Measurements from ENCODE around the gene DTX1.

DNA sequence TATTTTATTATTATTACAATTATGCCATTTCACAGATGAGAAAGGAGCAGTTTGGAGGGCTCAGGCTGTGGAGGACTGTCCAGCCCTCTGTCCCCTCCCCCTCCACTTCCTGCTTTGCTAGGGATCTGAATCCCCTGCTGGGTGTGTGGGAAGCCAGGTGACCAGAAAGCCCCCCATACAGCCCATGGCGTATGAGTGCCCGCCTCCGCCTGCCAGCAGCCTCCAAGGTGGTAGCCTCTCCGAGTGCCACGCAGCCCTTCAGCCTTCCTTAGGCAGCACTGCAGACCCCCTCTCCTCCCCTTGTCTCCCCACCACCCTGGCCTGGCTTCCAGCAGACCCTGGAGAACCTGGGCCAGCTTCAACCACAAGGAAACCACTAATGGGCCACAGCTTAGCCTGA lies 12.6 kb downstream of the DTX1 start:
- TF ChIP-seq, protein P1, sequence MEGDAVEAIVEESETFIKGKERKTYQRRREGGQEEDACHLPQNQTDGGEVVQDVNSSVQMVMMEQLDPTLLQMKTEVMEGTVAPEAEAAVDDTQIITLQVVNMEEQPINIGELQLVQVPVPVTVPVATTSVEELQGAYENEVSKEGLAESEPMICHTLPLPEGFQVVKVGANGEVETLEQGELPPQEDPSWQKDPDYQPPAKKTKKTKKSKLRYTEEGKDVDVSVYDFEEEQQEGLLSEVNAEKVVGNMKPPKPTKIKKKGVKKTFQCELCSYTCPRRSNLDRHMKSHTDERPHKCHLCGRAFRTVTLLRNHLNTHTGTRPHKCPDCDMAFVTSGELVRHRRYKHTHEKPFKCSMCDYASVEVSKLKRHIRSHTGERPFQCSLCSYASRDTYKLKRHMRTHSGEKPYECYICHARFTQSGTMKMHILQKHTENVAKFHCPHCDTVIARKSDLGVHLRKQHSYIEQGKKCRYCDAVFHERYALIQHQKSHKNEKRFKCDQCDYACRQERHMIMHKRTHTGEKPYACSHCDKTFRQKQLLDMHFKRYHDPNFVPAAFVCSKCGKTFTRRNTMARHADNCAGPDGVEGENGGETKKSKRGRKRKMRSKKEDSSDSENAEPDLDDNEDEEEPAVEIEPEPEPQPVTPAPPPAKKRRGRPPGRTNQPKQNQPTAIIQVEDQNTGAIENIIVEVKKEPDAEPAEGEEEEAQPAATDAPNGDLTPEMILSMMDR (IDR thresholded peaks at IDR 0.05) = no peak
- no peak for TF ChIP-seq EZH2 (IDR thresholded peaks at IDR 0.05; ENCODE audit: borderline replicate concordance, insufficient read depth, low read depth, low read length, poor library complexity, severe bottlenecking)
